H1 (cell line): ENCODE results near the gene ATP6V0A1. TPM values are rescaled to one million over a fixed set of nuclear protein-coding genes. Genes with fewer than 3 reads are reported as not detected.

ENCODE experiments used
- CTCF ChIA-PET: fragments of 300-600 bp; sonication (Branson Sonifier 250); formaldehyde crosslinking; loops from one replicate; lab custom pipeline; 2021; ENCODE audit not compliant: partially characterized antibody; lab: Charles Lee
- POLR2A ChIA-PET: fragments of 300-600 bp; sonication (Branson Sonifier 250); formaldehyde crosslinking; loops from one replicate; lab custom pipeline; 2021; ENCODE audit warnings: inconsistent platforms; ENCODE audit not compliant: partially characterized antibody; lab: Charles Lee
- DNase-seq, 2 experiments: peaks; one replicate each; pipeline versions ENCODE4 v3.0.0 to v3.0.0-alpha.2; 2010 to 2022; ENCODE audit warnings: low spot score in 2 of 2, low read depth in 1 of 2, mixed read lengths in 1 of 2
- FAIRE-seq: peaks from 2 replicates; lab custom pipeline; 2011; peaks lifted over from hg19 to GRCh38; lab: Jason Lieb, UNC
- H2AFZ ChIP-seq: 2 replicates; pipeline ENCODE4 v1.8.1; 2012; ENCODE audit warnings: low read length, inconsistent platforms
- H2AK5ac ChIP-seq: 2 replicates; pipeline ENCODE4 v1.6.1; 2013; ENCODE audit warnings: low read depth, low read length
- H2BK120ac ChIP-seq: replicated peaks from 2 replicates; pipeline ENCODE3; 2013; ENCODE audit warnings: low read depth, low read length, inconsistent platforms
- H2BK12ac ChIP-seq: 2 replicates; pipeline ENCODE4 v1.6.1; 2013; ENCODE audit warnings: low read depth, low read length
- H2BK15ac ChIP-seq: 2 replicates; pipeline ENCODE4 v1.6.1; 2013; ENCODE audit warnings: low read length
- H2BK20ac ChIP-seq: 2 replicates; pipeline ENCODE4 v1.6.1; 2013; ENCODE audit warnings: low read length
- H2BK5ac ChIP-seq: 2 replicates; pipeline ENCODE4 v1.6.1; 2013; ENCODE audit warnings: low read depth, low read length
- H3K14ac ChIP-seq: 2 replicates; pipeline ENCODE4 v1.6.1; 2013; ENCODE audit warnings: inconsistent platforms; ENCODE audit not compliant: insufficient read length
- H3K18ac ChIP-seq: 2 replicates; pipeline ENCODE4 v1.6.1; 2013; ENCODE audit warnings: low read length; ENCODE audit errors: extremely low read depth
- H3K23ac ChIP-seq: 2 replicates; pipeline ENCODE4 v1.6.1; 2013; ENCODE audit warnings: inconsistent platforms; ENCODE audit not compliant: insufficient read length
- H3K23me2 ChIP-seq: 2 replicates; pipeline ENCODE4 v1.6.1; 2013; ENCODE audit warnings: low read depth, low read length
- H3K27ac ChIP-seq: 2 replicates; pipeline ENCODE4 v1.6.1; 2011; ENCODE audit warnings: low read depth, low read length, inconsistent platforms
- H3K27me3 ChIP-seq, 4 experiments: replicated peaks in 1 of 4; 1 replicate in 1 of 4; 2 replicates in 3 of 4; pipeline versions ENCODE4 v1.6.1 to v1.8.1; 2011 to 2013; ENCODE audit warnings: low read length in 3 of 4, mild to moderate bottlenecking in 3 of 4, inconsistent platforms in 2 of 4, mixed read lengths in 2 of 4, moderate library complexity in 1 of 4; ENCODE audit not compliant: control insufficient read depth in 3 of 4, insufficient read depth in 3 of 4; ENCODE audit errors: extremely low read depth in 1 of 4
- H3K36me3 ChIP-seq, 4 experiments: 2 replicates each; pipeline versions ENCODE4 v1.6.1 to v1.8.1; 2011 to 2013; ENCODE audit warnings: mild to moderate bottlenecking in 4 of 4, low read length in 3 of 4, moderate library complexity in 2 of 4, control low read depth in 1 of 4, inconsistent platforms in 1 of 4; ENCODE audit not compliant: insufficient read depth in 4 of 4, control insufficient read depth in 2 of 4
- H3K4ac ChIP-seq: replicated peaks from 2 replicates; pipeline ENCODE3; 2013; ENCODE audit warnings: low read length, low read depth, mixed read lengths, inconsistent platforms; ENCODE audit not compliant: insufficient read length
- H3K4me1 ChIP-seq, 4 experiments: replicated peaks in 1 of 4; 1 replicate in 1 of 4; 2 replicates in 3 of 4; pipeline versions ENCODE4 v1.6.1 to v1.8.1; 2011 to 2013; ENCODE audit warnings: low read length in 3 of 4, inconsistent platforms in 2 of 4, mixed read lengths in 1 of 4; ENCODE audit not compliant: insufficient read depth in 4 of 4, control insufficient read depth in 3 of 4
- H3K4me2 ChIP-seq, 2 experiments: 2 replicates each; pipeline versions ENCODE4 v1.6.1 to v1.8.1; 2011 to 2013; ENCODE audit warnings: low read depth in 2 of 2, low read length in 2 of 2, control low read depth in 1 of 2, inconsistent platforms in 1 of 2, mild to moderate bottlenecking in 1 of 2; ENCODE audit not compliant: insufficient read depth in 1 of 2
- H3K4me3 ChIP-seq, 4 experiments: fragments of 200-600, 300-600 bp in 1 of 4; sonication (generic), shearing (Covaris generic), sonication (Bioruptor Twin) in 1 of 4; 2 replicates each; pipeline versions ENCODE4 v1.5.1 to v1.8.1; 2011 to 2016; ENCODE audit warnings: low read length in 4 of 4, low read depth in 3 of 4, control low read depth in 2 of 4, inconsistent platforms in 2 of 4, mild to moderate bottlenecking in 2 of 4, mixed read lengths in 1 of 4, moderate library complexity in 1 of 4; ENCODE audit not compliant: insufficient read depth in 2 of 4; ENCODE audit errors: extremely low read depth in 1 of 4
- H3K56ac ChIP-seq: replicated peaks from 2 replicates; pipeline ENCODE3; 2013; ENCODE audit warnings: low read depth, mild to moderate bottlenecking, mixed read lengths, low read length, inconsistent platforms; ENCODE audit not compliant: insufficient read length
- H3K79me1 ChIP-seq: 2 replicates; pipeline ENCODE4 v1.6.1; 2013; ENCODE audit warnings: low read depth, low read length, control low read depth
- H3K79me2 ChIP-seq, 2 experiments: 2 replicates each; pipeline versions ENCODE4 v1.6.1 to v1.8.1; 2012 to 2013; ENCODE audit warnings: low read length in 2 of 2, mild to moderate bottlenecking in 2 of 2, inconsistent platforms in 1 of 2; ENCODE audit not compliant: insufficient read depth in 2 of 2, control insufficient read depth in 1 of 2
- H3K9ac ChIP-seq, 4 experiments: replicated peaks in 1 of 4; 1 replicate in 1 of 4; 2 replicates in 3 of 4; pipeline versions ENCODE4 v1.6.1 to v1.8.1; 2011 to 2013; ENCODE audit warnings: low read depth in 3 of 4, low read length in 3 of 4, control low read depth in 2 of 4, mild to moderate bottlenecking in 2 of 4, moderate library complexity in 2 of 4, inconsistent platforms in 1 of 4; ENCODE audit errors: extremely low read depth in 1 of 4
- H3K9me3 ChIP-seq, 2 experiments: 2 replicates each; pipeline versions ENCODE4 v1.6.1 to v1.8.1; 2012 to 2013; ENCODE audit warnings: mild to moderate bottlenecking in 2 of 2, moderate library complexity in 2 of 2, control low read depth in 1 of 2, inconsistent platforms in 1 of 2, low read depth in 1 of 2, low read length in 1 of 2, mixed read lengths in 1 of 2; ENCODE audit not compliant: insufficient read depth in 2 of 2
- H4K20me1 ChIP-seq, 2 experiments: replicated peaks in 1 of 2; 2 replicates each; pipeline versions ENCODE3 to v1.8.1; 2011 to 2013; ENCODE audit warnings: inconsistent platforms in 2 of 2, low read length in 2 of 2, mild to moderate bottlenecking in 1 of 2; ENCODE audit not compliant: insufficient read depth in 2 of 2, control insufficient read depth in 1 of 2
- H4K5ac ChIP-seq: 2 replicates; pipeline ENCODE4 v1.6.1; 2013; ENCODE audit warnings: low read length, low read depth, mixed read lengths, inconsistent platforms; ENCODE audit not compliant: insufficient read length
- H4K8ac ChIP-seq: 2 replicates; pipeline ENCODE4 v1.8.0; 2013; ENCODE audit warnings: mild to moderate bottlenecking, moderate library complexity, low read length, inconsistent platforms; ENCODE audit not compliant: insufficient read depth; ENCODE audit errors: extremely low read depth
- H4K91ac ChIP-seq: replicated peaks from 2 replicates; pipeline ENCODE3; 2013; ENCODE audit warnings: low read length, mixed read lengths, inconsistent platforms; ENCODE audit not compliant: insufficient read length
- CHD2 ChIP-seq: IDR thresholded peaks from 2 replicates; pipeline ENCODE4 v1.6.1; 2012; ENCODE audit warnings: low read length, improper control_type of control experiment
- EGR1 ChIP-seq: IDR thresholded peaks from 2 replicates; pipeline ENCODE4 v1.6.1; 2011; ENCODE audit warnings: low read depth, low read length, borderline replicate concordance
- GTF2F1 ChIP-seq: IDR thresholded peaks from 2 replicates; pipeline ENCODE4 v1.6.1; 2012; ENCODE audit warnings: low read depth, low read length, improper control_type of control experiment, borderline replicate concordance
- MAFK ChIP-seq: IDR thresholded peaks from 2 replicates; pipeline ENCODE4 v1.6.1; 2012; ENCODE audit warnings: low read depth, mild to moderate bottlenecking, improper control_type of control experiment, low read length
- NRF1 ChIP-seq: IDR thresholded peaks from 2 replicates; pipeline ENCODE4 v1.6.1; 2011; ENCODE audit warnings: mild to moderate bottlenecking, low read depth, low read length, improper control_type of control experiment
- POLR2A ChIP-seq, 2 experiments: IDR thresholded peaks; 1 replicate in 1 of 2; 2 replicates in 1 of 2; pipeline ENCODE4 v1.6.1; 2011; ENCODE audit warnings: low read depth in 2 of 2, low read length in 2 of 2, mild to moderate bottlenecking in 2 of 2; ENCODE audit errors: control extremely low read depth in 1 of 2
- RAD21 ChIP-seq, 2 experiments: IDR thresholded peaks in 1 of 2; conservative IDR thresholded peaks in 1 of 2; 2 replicates each; pipeline ENCODE4 v1.6.1; 2011; ENCODE audit warnings: low read depth in 2 of 2, low read length in 2 of 2, improper control_type of control experiment in 1 of 2, inconsistent platforms in 1 of 2, mild to moderate bottlenecking in 1 of 2, moderate library complexity in 1 of 2
- RBBP5 ChIP-seq: IDR thresholded peaks from 2 replicates; pipeline ENCODE4 v1.7.1; 2012; ENCODE audit warnings: low read depth, mild to moderate bottlenecking, inconsistent platforms, low read length, moderate library complexity, borderline replicate concordance
- SIX5 ChIP-seq: IDR thresholded peaks from 2 replicates; pipeline ENCODE4 v1.6.1; 2011; ENCODE audit warnings: mild to moderate bottlenecking, low read depth, low read length
- SRF ChIP-seq: IDR thresholded peaks from 2 replicates; pipeline ENCODE4 v1.6.1; 2011; ENCODE audit warnings: mild to moderate bottlenecking, low read depth, low read length, moderate library complexity
- TAF7 ChIP-seq: optimal IDR thresholded peaks from 2 replicates; pipeline ENCODE3; 2011; ENCODE audit warnings: low read depth, mild to moderate bottlenecking, inconsistent platforms, low read length, moderate library complexity, borderline replicate concordance
- WGBS, 2 experiments: shearing (Covaris generic) in 1 of 2; methylation state at CpG; one replicate each; pipeline versions ENCODE4 v1.1.6 to v1.1.7; 2013 to 2015; ENCODE audit warnings: low lambda C conversion rate in 2 of 2, mixed read lengths in 2 of 2, inconsistent platforms in 1 of 2, low coverage in 1 of 2, missing lambda C conversion rate in 1 of 2; ENCODE audit not compliant: insufficient replicate concordance in 2 of 2, insufficient coverage in 1 of 2, insufficient read length in 1 of 2; ENCODE audit errors: extremely low coverage in 1 of 2, missing lambda C conversion rate in 1 of 2; 5-methylcytosine and 5-hydroxymethylcytosine counted together
- polyA plus RNA-seq, 7 experiments: library from polyadenylated mRNA; depleted of rRNA in 3 of 7; stranded (reverse) in 5 of 7; unstranded in 2 of 7; fragments of >200 nt in 5 of 7; fragments of 200-250 nt in 2 of 7; gene quantifications; 1 replicate in 5 of 7; 2 replicates in 1 of 7; 4 replicates in 1 of 7; pipeline versions ENCODE4 v1.2.1 to v1.2.3, GENCODE V29; 2011 to 2013; ENCODE audit warnings: missing spikeins in 2 of 7, mixed read lengths in 2 of 7
- total RNA-seq: library from RNA; stranded (reverse); fragmentation: NEBNext Ultra II Directional; extraction: Animal tissue kit (Norgen Biotek cat#: 25700); gene quantifications from 2 replicates; pipeline ENCODE4 v1.2.1, GENCODE V29; 2021

ATP6V0A1 gene
- total and polyA plus RNA-seq, 2 of the 8 experiments (the other 6 are each of a cell fraction or from before 2014, with no cell fraction given), result 55.3 to 63.4 TPM

GRCh38 chr17:42538482-42538881 is 79.8 kb downstream of the ATP6V0A1 start:
- H3K36me3 ChIP-seq, result peaks cover 0 to 11% (median 6%) of the 10 kb centered on the region in 4 experiments; a peak in 4 of 8 replicates
- H3K23ac ChIP-seq, result no peak overlapping the region
- H3K56ac ChIP-seq, result no peak overlapping the region
- no peaks in the 10 kb centered on the region; the same call in 1 of the 2 replicates for H3K79me1 ChIP-seq
- H3K27me3 ChIP-seq, result no peaks in the 10 kb centered on the region
- peaks cover 1 to 2% of the 10 kb centered on the region in 2 experiments for H4K20me1 ChIP-seq
- H3K4ac ChIP-seq, result no peak overlapping the region
- H2BK20ac ChIP-seq, result no peak overlapping the region
- no peak overlapping the region for H3K9ac ChIP-seq
- H3K4me1 ChIP-seq, result peaks cover 0 to 15% (median 13%) of the 10 kb centered on the region in 4 experiments; a peak in 6 of 7 replicates
- TF ChIP-seq EGR1 (no peak), RAD21 (IDR thresholded peaks at IDR 0.05 in 1 of 2, conservative IDR thresholded peaks at IDR 0.05 in 1 of 2; ENCODE audit: low read depth in 2 of 2, low read length in 2 of 2) (no peak), SRF (no peak), GTF2F1 (no peak), NRF1 (no peak), MAFK (no peak), POLR2A (IDR thresholded peaks at IDR 0.05; ENCODE audit: control extremely low read depth in 1 of 2, low read depth in 2 of 2, low read length in 2 of 2) (no peak), RBBP5 (no peak), CHD2 (no peak), TAF7 (no peak), SIX5 (no peak)
- H4K5ac ChIP-seq, result no peak overlapping the region
- H3K4me3 ChIP-seq, result no peak overlapping the region
- no peak overlapping the region for H2BK15ac ChIP-seq
- POLR2A ChIA-PET, result interaction anchor here (0.6 to 4.3 kb wide), 4 partner anchors 9 to 157 kb away, joined by 3 to 43 read pairs (median 4); no protein-coding TSS in a partner anchor
- H3K18ac ChIP-seq, result no peak overlapping the region
- no peak for FAIRE-seq
- H3K23me2 ChIP-seq, result peaks cover 9% of the 10 kb centered on the region
- H4K8ac ChIP-seq, result no peak overlapping the region
- 95% methylated on average over 14 of the region's 14 CpGs; no CpG with 5 or more reads in 1 of the 2 experiments for WGBS, 2 experiments
- no peak overlapping the region for H2BK12ac ChIP-seq
- no peak for DNase-seq
- no peak overlapping the region for H3K14ac ChIP-seq
- H2BK5ac ChIP-seq, result no peak overlapping the region
- H2BK120ac ChIP-seq, result no peak overlapping the region
- no peak overlapping the region for H4K91ac ChIP-seq
- no peaks in the 10 kb centered on the region for H3K9me3 ChIP-seq
- H3K27ac ChIP-seq, result no peak overlapping the region
- no peak overlapping the region for H2AK5ac ChIP-seq
- CTCF ChIA-PET, result interaction anchor here (5.1 kb wide), 1 partner anchor 10 kb away, joined by 28 read pairs; no protein-coding TSS in a partner anchor
- no peak overlapping the region for H3K4me2 ChIP-seq
- H3K79me2 ChIP-seq, result no peaks in the 10 kb centered on the region
- no peak overlapping the region for H2AFZ ChIP-seq
